Mammary epithelial cell (primary cell): ENCODE results near the gene KRTAP21-1.

ENCODE experiments used
- CTCF ChIP-seq, 2 donors: IDR thresholded peaks in 1 of 2; conservative IDR thresholded peaks in 1 of 2; 2 replicates each; pipeline ENCODE4 v1.5.1; 2011 to 2012; ENCODE audit warnings: inconsistent platforms in 2 of 2, low read length in 2 of 2, mild to moderate bottlenecking in 2 of 2, control low read depth in 1 of 2, low read depth in 1 of 2; ENCODE audit not compliant: insufficient read depth in 1 of 2; ENCODE audit errors: extremely low read depth in 1 of 2
- EZH2 ChIP-seq: IDR thresholded peaks from 2 replicates; pipeline ENCODE4 v1.6.1; 2012; ENCODE audit warnings: low read length, inconsistent platforms, borderline replicate concordance

- TF ChIP-seq CTCF (conservative IDR thresholded peaks at IDR 0.05 in 1 of 2, IDR thresholded peaks at IDR 0.05 in 1 of 2; ENCODE audit: extremely low read depth in 1 of 2, insufficient read depth in 1 of 2, low read depth in 1 of 2, low read length in 2 of 2) (no peak), EZH2 (no peak)
These were observed 3.1 kb upstream of the KRTAP21-1 start for GRCh38 chr21:30758306-30758705.
